Hepatocyte (in vitro differentiated cells): ENCODE results near the gene ITM2C.

Experiments used
- EZH2 ChIP-seq: fragments of 200-600 bp; sonication (generic); IDR thresholded peaks from 2 replicates; pipeline ENCODE4 v1.6.1; 2016; ENCODE audit warnings: antibody characterized with exemption, mild to moderate bottlenecking, borderline replicate concordance
- TF ChIP-seq, protein P1 (sequence below): fragments of 200-600 bp; sonication (generic); IDR thresholded peaks from 2 replicates; pipeline ENCODE4 v1.5.1; 2016; ENCODE audit warnings: antibody characterized with exemption, mild to moderate bottlenecking; ENCODE audit not compliant: poor library complexity

DNA sequence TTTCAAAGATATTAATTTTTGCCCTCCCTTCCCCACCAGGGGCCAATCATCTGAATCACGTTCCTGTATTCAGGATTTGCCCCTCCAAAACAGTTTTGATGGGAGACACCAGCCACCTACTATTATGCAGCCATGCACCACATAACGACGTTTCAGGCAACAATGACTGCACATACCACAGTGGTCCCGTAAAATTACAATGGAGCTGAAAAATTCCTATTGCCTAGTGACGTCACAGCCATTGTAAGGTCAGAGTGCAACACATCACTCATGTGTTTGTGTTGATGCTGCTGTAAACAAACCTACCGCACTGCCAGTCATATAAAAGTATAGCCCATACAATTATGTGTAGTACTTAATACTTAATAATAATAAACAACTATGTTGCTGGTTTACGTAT lies 22.6 kb downstream of the ITM2C start:
- TF ChIP-seq EZH2, result no peak
- TF ChIP-seq, protein P1, sequence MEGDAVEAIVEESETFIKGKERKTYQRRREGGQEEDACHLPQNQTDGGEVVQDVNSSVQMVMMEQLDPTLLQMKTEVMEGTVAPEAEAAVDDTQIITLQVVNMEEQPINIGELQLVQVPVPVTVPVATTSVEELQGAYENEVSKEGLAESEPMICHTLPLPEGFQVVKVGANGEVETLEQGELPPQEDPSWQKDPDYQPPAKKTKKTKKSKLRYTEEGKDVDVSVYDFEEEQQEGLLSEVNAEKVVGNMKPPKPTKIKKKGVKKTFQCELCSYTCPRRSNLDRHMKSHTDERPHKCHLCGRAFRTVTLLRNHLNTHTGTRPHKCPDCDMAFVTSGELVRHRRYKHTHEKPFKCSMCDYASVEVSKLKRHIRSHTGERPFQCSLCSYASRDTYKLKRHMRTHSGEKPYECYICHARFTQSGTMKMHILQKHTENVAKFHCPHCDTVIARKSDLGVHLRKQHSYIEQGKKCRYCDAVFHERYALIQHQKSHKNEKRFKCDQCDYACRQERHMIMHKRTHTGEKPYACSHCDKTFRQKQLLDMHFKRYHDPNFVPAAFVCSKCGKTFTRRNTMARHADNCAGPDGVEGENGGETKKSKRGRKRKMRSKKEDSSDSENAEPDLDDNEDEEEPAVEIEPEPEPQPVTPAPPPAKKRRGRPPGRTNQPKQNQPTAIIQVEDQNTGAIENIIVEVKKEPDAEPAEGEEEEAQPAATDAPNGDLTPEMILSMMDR, result no peak
